Transverse colon (tissue), 4 donors: ENCODE data around the gene CASKIN2. TPM values are rescaled to one million over a fixed set of nuclear protein-coding genes. Genes with fewer than 3 reads are reported as not detected.

Experiments
- DNase-seq: peaks from one replicate; pipeline ENCODE4 v3.0.0-alpha.2; 2019
- H3K27ac ChIP-seq, 4 donors: fragments of 200-600 bp; sonication (generic); 2 replicates each; pipeline ENCODE4 v1.5.1; 2016 to 2018; ENCODE audit warnings: inconsistent platforms in 4 of 4
- H3K27me3 ChIP-seq: fragments of 200-600 bp; sonication (generic); 2 replicates; pipeline ENCODE4 v1.5.1; 2017; ENCODE audit warnings: inconsistent platforms
- H3K36me3 ChIP-seq, 4 donors: fragments of 200-600 bp; sonication (generic); 2 replicates each; pipeline ENCODE4 v1.5.1; 2017 to 2019; ENCODE audit warnings: inconsistent platforms in 4 of 4
- H3K4me1 ChIP-seq, 4 donors: fragments of 200-600 bp; sonication (generic); 2 replicates each; pipeline ENCODE4 v1.5.1; 2017 to 2020; ENCODE audit warnings: inconsistent platforms in 4 of 4
- H3K4me3 ChIP-seq, 4 donors: fragments of 200-600 bp; sonication (generic); 1 replicate in 1 of 4; 2 replicates in 3 of 4; pipeline versions ENCODE4 v1.5.1 to v1.6.1; 2017 to 2019; ENCODE audit warnings: inconsistent platforms in 4 of 4
- H3K9me3 ChIP-seq, 2 donors: fragments of 200-600 bp; sonication (generic); 2 replicates each; pipeline ENCODE4 v1.5.1; 2017 to 2019; ENCODE audit warnings: inconsistent platforms in 2 of 2
- CTCF ChIP-seq, 5 experiments: fragments of 200-600 bp in 3 of 5; fragments of 450-650 bp in 2 of 5; sonication (generic) in 3 of 5; IDR thresholded peaks; 1 replicate in 2 of 5; 2 replicates in 3 of 5; pipeline ENCODE4 v1.5.1; 2016 to 2017; ENCODE audit warnings: antibody characterized with exemption in 5 of 5, inconsistent platforms in 3 of 5, mild to moderate bottlenecking in 2 of 5, moderate library complexity in 1 of 5
- EP300 ChIP-seq: sonication (generic); formaldehyde crosslinking; IDR thresholded peaks from one replicate; pipeline ENCODE4 v1.6.1; 2017; ENCODE audit warnings: antibody characterized with exemption, low read depth
- POLR2A ChIP-seq: fragments of 450-650 bp; IDR thresholded peaks from one replicate; pipeline ENCODE4 v1.6.1; 2016; ENCODE audit warnings: antibody characterized with exemption, mild to moderate bottlenecking, moderate library complexity
- POLR2AphosphoS5 ChIP-seq, 3 donors: sonication (generic); formaldehyde crosslinking; IDR thresholded peaks; one replicate each; pipeline ENCODE4 v1.6.1; 2016; ENCODE audit warnings: antibody characterized with exemption in 3 of 3
- WGBS, 2 donors: methylation state at CpG; one replicate each; pipeline ENCODE4 v1.1.5; 2018; ENCODE audit warnings: low coverage in 1 of 2; 5-methylcytosine and 5-hydroxymethylcytosine counted together
- in situ Hi-C, 4 donors: fragments of 200-750 bp; cut with MboI; loops; one replicate each; pipeline versions ENCODE4 v1.15.0 to v1.15.1; 2017; ENCODE audit warnings: low sequenced_read_pairs in 3 of 4, low pct_ligation_motif_present in 1 of 4, low pct_unique_long_range_greater_than_20kb in 1 of 4
- intact Hi-C: fragments of 100-400 bp; cut with DNase I; formaldehyde crosslinking; loops from one replicate; pipeline ENCODE4 v1.15.1; 2023; ENCODE audit warnings: low total_unique reads
- total RNA-seq, 4 donors: library from RNA; depleted of rRNA; stranded (reverse); fragments of >200 nt; gene quantifications; one replicate each; pipeline ENCODE4 v1.1.0, GENCODE V29; 2016

The CASKIN2 gene
- total RNA-seq, 4 donors from 2014 or later: 16.5 to 128 (median 24.8) TPM

GRCh38 chr17:75506134-75506533, 9.2 kb downstream of the CASKIN2 start:
- intact Hi-C loops: no loop called here
- Histone ChIP-seq H3K9me3 (no peaks in the 10 kb centered on the region), H3K4me1 (peaks cover 5 to 12% (median 8%) of the 10 kb centered on the region in 4 donors), H3K36me3 (no peaks in the 10 kb centered on the region), H3K27ac (no peak overlapping the region), H3K4me3 (no peak overlapping the region), H3K27me3 (no peaks in the 10 kb centered on the region)
- TF ChIP-seq CTCF (IDR thresholded peaks at IDR 0.05): no peak
- TF ChIP-seq POLR2AphosphoS5 (IDR thresholded peaks at IDR 0.05): no peak
- TF ChIP-seq EP300: no peak
- no peak for TF ChIP-seq POLR2A
- 89 to 100% methylated on average over 2 to 21 of the region's 21 CpGs for WGBS, 2 donors
- in situ Hi-C loops: no loop called here
- no peak for DNase-seq

GRCh38 chr17:75505640-75506039, 9.7 kb downstream of the CASKIN2 start:
- TF ChIP-seq POLR2AphosphoS5 (IDR thresholded peaks at IDR 0.05) (no peak), CTCF (IDR thresholded peaks at IDR 0.05) (no peak), EP300 (no peak), POLR2A (no peak)
- Histone ChIP-seq H3K36me3 (no peaks in the 10 kb centered on the region), H3K4me1 (peaks cover 5 to 12% (median 8%) of the 10 kb centered on the region in 4 donors), H3K27me3 (no peaks in the 10 kb centered on the region), H3K4me3 (no peak overlapping the region), H3K27ac (no peak overlapping the region), H3K9me3 (no peaks in the 10 kb centered on the region)
- WGBS, 2 donors: 81% methylated on average over 15 of the region's 15 CpGs; no CpG with 5 or more reads in 1 of the 2 donors
- intact Hi-C loops (no loop called here), in situ Hi-C loops (no loop called here)
- DNase-seq: no peak

DNA sequence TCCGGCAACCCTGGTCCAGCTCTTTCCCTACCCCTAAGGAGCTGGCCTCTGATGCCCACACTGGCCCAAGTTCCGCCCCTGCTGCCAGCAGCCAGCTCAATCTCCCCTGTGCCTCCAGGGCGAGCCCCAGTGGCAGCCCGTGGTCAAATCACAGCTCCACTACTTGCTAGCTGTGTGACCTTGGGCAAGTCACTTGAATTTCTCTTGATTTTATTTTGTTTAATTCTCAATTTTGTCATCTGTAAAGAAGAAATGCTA, 10.3 kb downstream of the CASKIN2 start:
- no peaks in the 10 kb centered on the region for H3K27me3 ChIP-seq
- TF ChIP-seq EP300 (no peak), POLR2A (no peak), POLR2AphosphoS5 (IDR thresholded peaks at IDR 0.05) (no peak), CTCF (IDR thresholded peaks at IDR 0.05) (no peak)
- in situ Hi-C loops: no loop called here
- H3K4me1 ChIP-seq: peaks cover 5 to 9% (median 8%) of the 10 kb centered on the region in 4 donors
- intact Hi-C loops: no loop called here
- H3K27ac ChIP-seq: no peak overlapping the region
- no peaks in the 10 kb centered on the region for H3K9me3 ChIP-seq
- 80 to 83% methylated on average over 1 to 4 of the region's 4 CpGs for WGBS, 2 donors
- H3K36me3 ChIP-seq: no peaks in the 10 kb centered on the region
- DNase-seq: no peak
- H3K4me3 ChIP-seq: no peak overlapping the region

DNA sequence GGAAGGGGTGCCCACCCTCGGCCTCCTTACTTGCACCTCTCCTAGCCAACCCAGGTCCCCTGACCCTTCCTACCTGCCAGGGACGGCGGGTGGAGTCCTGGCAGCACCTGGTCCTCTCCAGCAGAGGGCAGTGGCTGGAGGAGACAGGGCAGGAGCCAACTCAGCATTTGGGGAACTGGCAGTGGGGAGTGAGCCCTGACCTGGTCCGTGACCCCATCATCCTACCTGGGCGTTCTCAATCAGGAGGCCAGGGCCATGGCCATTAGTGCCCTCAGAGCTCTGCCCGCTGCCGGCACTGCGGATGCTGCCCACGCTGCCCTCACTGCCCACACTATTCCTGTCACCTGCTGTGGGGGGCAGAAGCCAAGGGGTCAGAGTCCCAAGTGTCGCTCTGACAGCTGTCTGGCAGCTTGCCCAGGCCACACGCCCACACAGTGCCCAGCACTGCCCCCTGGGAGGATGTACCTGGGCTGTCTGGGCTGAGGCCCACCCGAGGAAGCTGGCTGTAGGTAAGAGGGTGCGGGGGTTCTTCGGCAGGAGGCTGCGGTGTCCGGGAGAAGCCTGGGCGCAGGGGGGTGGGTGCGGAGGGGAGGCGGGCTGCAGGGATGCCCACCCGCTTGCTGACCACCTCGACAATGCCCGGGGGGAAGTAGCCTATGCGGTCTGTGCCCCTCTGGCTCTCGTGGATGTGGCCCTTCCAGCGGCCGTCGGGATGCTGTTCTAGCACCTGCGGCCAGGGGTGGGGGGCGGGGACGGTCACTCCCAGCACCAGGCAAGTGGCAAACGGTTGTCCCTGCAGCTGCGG, 10.8 kb downstream of the CASKIN2 start:
- TF ChIP-seq POLR2AphosphoS5 (IDR thresholded peaks at IDR 0.05) (no peak), EP300 (no peak), CTCF (IDR thresholded peaks at IDR 0.05) (peak; percentile 52 to 68 (median 62)), POLR2A (no peak)
- in situ Hi-C loops (no loop called here), intact Hi-C loops (no loop called here)
- Histone ChIP-seq H3K4me3 (no peak overlapping the region), H3K36me3 (no peaks in the 10 kb centered on the region), H3K27ac (no peak overlapping the region), H3K9me3 (no peaks in the 10 kb centered on the region), H3K4me1 (peaks cover 5 to 9% (median 7%) of the 10 kb centered on the region in 4 donors), H3K27me3 (no peaks in the 10 kb centered on the region)
- peak; percentile 61 for DNase-seq
- 76% methylated on average over 21 of the region's 32 CpGs; no CpG with 5 or more reads in 1 of the 2 donors for WGBS, 2 donors
